Measurements from ENCODE around the gene GRIK3. TPM values are rescaled to one million over a fixed set of nuclear protein-coding genes. Genes with fewer than 3 reads are reported as not detected.

The GRIK3 gene
- total RNA-seq, 1 donor from 2014 or later, result 2.3 TPM

GRCh38 chr1:36784147-36784859 is 250.0 kb downstream of the GRIK3 start:
- no peak for TF ChIP-seq CTCF (conservative IDR thresholded peaks at IDR 0.05)
- H3K27me3 Mint-ChIP-seq, result peaks cover 25% of the 10 kb centered on the region
- H3K9me3 Mint-ChIP-seq, result no peaks in the 10 kb centered on the region
- H3K36me3 Mint-ChIP-seq, result no peaks in the 10 kb centered on the region
- no peak overlapping the region for H3K4me3 Mint-ChIP-seq
- no peak overlapping the region for H3K27ac Mint-ChIP-seq
- H3K4me1 Mint-ChIP-seq (ENCODE audit: unreplicated experiment), result peaks cover 13% of the 10 kb centered on the region
- no peak for DNase-seq (ENCODE audit: extremely low spot score, unreplicated experiment)

- no peaks in the 10 kb centered on the region for H3K36me3 Mint-ChIP-seq
- no peaks in the 10 kb centered on the region for H3K9me3 Mint-ChIP-seq
- H3K4me1 Mint-ChIP-seq (ENCODE audit: unreplicated experiment), result peaks cover 13% of the 10 kb centered on the region
- H3K27ac Mint-ChIP-seq, result no peak overlapping the region
- no peak overlapping the region for H3K4me3 Mint-ChIP-seq
- TF ChIP-seq CTCF (conservative IDR thresholded peaks at IDR 0.05), result no peak
- H3K27me3 Mint-ChIP-seq, result peaks cover 19% of the 10 kb centered on the region
- no peak for DNase-seq (ENCODE audit: extremely low spot score, unreplicated experiment)
Observed at GRCh38 chr1:36783475-36783874, 250.8 kb downstream of the GRIK3 start.

- TF ChIP-seq CTCF (conservative IDR thresholded peaks at IDR 0.05), result no peak
- H3K4me3 Mint-ChIP-seq, result no peak overlapping the region
- no peaks in the 10 kb centered on the region for H3K9me3 Mint-ChIP-seq
- peaks cover 13% of the 10 kb centered on the region for H3K4me1 Mint-ChIP-seq (ENCODE audit: unreplicated experiment)
- no peak for DNase-seq (ENCODE audit: extremely low spot score, unreplicated experiment)
- H3K27me3 Mint-ChIP-seq, result peaks cover 16% of the 10 kb centered on the region
- H3K36me3 Mint-ChIP-seq, result no peaks in the 10 kb centered on the region
- no peak overlapping the region for H3K27ac Mint-ChIP-seq
Observed at GRCh38 chr1:36782785-36783184, 251.5 kb downstream of the GRIK3 start.

GRCh38 chr1:36782085-36782484 is 252.2 kb downstream of the GRIK3 start:
- TF ChIP-seq CTCF (conservative IDR thresholded peaks at IDR 0.05), result no peak
- Mint-ChIP-seq H3K27ac (no peak overlapping the region), H3K9me3 (no peaks in the 10 kb centered on the region), H3K4me1 (ENCODE audit: unreplicated experiment) (peaks cover 13% of the 10 kb centered on the region), H3K27me3 (peaks cover 19% of the 10 kb centered on the region), H3K36me3 (no peaks in the 10 kb centered on the region), H3K4me3 (no peak overlapping the region)
- DNase-seq (ENCODE audit: extremely low spot score, unreplicated experiment), result no peak

GRCh38 chr1:36781098-36781497 is 253.2 kb downstream of the GRIK3 start:
- no peak for TF ChIP-seq CTCF (conservative IDR thresholded peaks at IDR 0.05)
- Mint-ChIP-seq H3K4me3 (no peak overlapping the region), H3K27me3 (peaks cover 24% of the 10 kb centered on the region), H3K27ac (no peak overlapping the region), H3K4me1 (ENCODE audit: unreplicated experiment) (peaks cover 14% of the 10 kb centered on the region), H3K36me3 (no peaks in the 10 kb centered on the region), H3K9me3 (no peaks in the 10 kb centered on the region)
- DNase-seq (ENCODE audit: extremely low spot score, unreplicated experiment), result no peak

Measured in type B pancreatic cell (in vitro differentiated cells).